Mammary epithelial cell (primary cell): ENCODE measurements around the gene UMAD1.

Source experiments
- CTCF ChIP-seq, 2 donors: IDR thresholded peaks in 1 of 2; conservative IDR thresholded peaks in 1 of 2; 2 replicates each; pipeline ENCODE4 v1.5.1; 2011 to 2012; ENCODE audit warnings: inconsistent platforms in 2 of 2, low read length in 2 of 2, mild to moderate bottlenecking in 2 of 2, control low read depth in 1 of 2, low read depth in 1 of 2; ENCODE audit not compliant: insufficient read depth in 1 of 2; ENCODE audit errors: extremely low read depth in 1 of 2
- EZH2 ChIP-seq: IDR thresholded peaks from 2 replicates; pipeline ENCODE4 v1.6.1; 2012; ENCODE audit warnings: low read length, inconsistent platforms, borderline replicate concordance

GRCh38 chr7:7739204-7740036 is 98.9 kb downstream of the UMAD1 start:
- TF ChIP-seq EZH2 (no peak), CTCF (conservative IDR thresholded peaks at IDR 0.05 in 1 of 2, IDR thresholded peaks at IDR 0.05 in 1 of 2; ENCODE audit: extremely low read depth in 1 of 2, insufficient read depth in 1 of 2, low read depth in 1 of 2, low read length in 2 of 2) (no peak)
